GM12801 (cell line): ENCODE results near the gene WDR38.

Source experiments
- CTCF ChIP-seq: IDR thresholded peaks from one replicate; pipeline ENCODE4 v1.5.1; 2011; ENCODE audit warnings: control low read depth; ENCODE audit not compliant: insufficient read length; ENCODE audit errors: extremely low read depth

Gene WDR38

DNA sequence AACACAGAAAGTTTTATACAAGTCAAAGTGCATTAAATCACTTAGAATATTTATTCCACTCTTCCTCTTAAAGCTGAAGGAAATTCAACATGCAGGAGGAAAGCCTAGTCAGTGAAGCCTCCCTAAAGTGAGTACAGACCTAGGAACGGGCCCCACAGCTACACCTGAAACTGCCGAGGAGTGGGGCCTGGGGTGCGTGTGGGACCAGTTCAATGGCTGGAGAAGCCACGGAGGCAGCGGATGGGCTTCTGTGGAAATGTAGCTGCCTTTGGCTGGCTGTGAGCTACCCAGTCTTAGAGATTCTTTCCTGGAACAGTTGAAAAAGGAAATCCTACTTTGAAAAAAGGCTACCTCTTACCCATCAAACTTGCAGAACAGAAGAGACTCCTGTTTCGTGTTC, 25.3 kb downstream of the WDR38 start:
- TF ChIP-seq CTCF: no peak

DNA sequence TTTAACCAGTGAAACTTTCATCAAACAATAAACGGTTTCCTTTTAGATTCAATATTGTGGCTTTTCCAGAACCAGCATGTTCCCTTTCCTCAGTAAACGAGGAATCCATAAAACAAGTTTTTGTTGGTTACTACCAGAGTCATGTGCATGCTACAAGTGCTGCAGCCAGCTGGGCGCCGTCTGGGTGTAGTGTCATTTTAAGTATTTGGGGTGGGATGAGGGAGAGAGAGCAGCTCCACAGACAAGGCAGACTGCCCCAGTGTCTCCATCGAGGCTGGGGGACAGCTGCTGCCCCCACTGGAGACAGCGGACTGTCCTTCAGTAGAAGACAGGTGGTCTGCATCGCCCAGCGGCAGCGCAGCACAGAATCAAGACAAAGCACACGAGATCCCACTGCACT, 26.0 kb downstream of the WDR38 start:
- no peak for TF ChIP-seq CTCF

GRCh38 chr9:124880501-124880900, 27.2 kb downstream of the WDR38 start:
- TF ChIP-seq CTCF: no peak

- TF ChIP-seq CTCF: no peak
Observed at GRCh38 chr9:124881138-124881743, 28.0 kb downstream of the WDR38 start.

GRCh38 chr9:124882231-124882630, 29.0 kb downstream of the WDR38 start:
- no peak for TF ChIP-seq CTCF

DNA sequence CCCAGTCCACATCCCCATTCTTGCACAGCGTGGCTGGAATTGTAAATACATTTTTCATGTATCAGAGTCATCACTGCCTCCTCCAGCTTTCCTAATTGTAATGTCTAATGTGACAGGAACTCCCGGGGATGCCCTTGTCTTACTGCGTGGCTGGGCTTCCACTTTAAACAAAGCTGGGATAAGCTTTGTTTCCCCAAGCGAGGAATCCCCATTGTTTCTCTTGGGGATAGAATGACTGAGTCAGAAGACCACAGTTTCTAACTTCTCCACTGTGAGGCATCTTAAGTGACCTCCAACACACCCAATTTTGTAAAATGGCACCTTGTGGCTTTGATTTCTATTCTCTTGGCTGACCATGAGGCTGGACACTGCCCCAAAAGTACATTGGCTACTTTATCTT, 31.1 kb downstream of the WDR38 start:
- TF ChIP-seq CTCF: no peak

- TF ChIP-seq CTCF: no peak
Observed at GRCh38 chr9:124885551-124885950, 32.3 kb downstream of the WDR38 start.
